ENCODE measurements around the gene OR7C2.
"Not testable (repeated sequence)": the region's sequence is repeated elsewhere in the genome, so short reads cannot be mapped to it uniquely, and the experiment has no call there.

Gene OR7C2

DNA sequence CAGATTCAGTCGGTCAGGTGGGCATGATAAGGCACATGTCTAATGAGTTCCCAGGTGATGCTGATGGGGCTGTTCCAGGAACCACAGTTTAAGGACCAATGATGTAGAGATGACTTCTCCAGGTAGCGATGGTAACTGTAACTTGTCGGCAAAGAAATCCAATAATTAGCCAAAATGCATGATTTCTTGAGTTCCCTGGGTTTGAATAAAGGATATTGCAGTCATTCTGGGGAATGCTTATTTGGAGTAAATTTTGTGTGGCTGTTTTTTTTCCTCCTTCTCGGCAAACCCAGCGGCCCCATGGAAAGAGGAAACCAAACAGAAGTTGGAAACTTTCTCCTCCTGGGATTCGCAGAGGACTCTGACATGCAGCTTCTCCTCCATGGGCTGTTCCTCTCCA, at the start of gene OR7C2:
OR7C2 (plus strand) TSS at position 301 of the 400 bp plus-strand sequence; CDS start at position 301, 0 bp downstream.
- DNase-seq (ENCODE audit: extremely low read depth in 1 of 2, low read depth in 1 of 2): no peak

DNA sequence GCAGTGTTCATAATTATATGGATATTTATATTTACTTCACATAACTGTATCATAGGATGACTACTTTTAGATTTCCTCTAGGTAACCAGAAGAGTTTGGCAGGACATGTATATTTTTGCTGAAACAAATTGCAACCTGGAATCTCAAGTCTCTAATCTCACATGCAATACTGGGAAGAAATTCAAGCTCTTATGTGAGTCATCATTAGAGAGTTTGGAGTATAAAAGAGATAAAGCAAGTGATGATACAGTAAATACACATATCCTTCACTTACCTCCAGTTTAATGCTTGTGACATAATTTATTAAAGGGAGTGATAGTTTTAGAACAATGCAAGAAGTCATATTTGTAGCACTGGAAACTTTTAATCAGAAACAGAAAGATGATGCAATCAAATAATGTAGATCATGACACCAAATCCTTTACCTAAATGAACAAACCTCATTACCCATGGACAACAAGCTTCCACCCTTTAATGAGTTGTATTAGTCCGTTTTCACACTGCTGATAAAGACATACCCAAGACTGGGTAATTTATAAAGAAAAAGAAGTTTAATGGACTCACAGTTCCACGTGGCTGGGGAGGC, 39.5 kb upstream of the OR7C2 start:
- DNase-seq (ENCODE audit: extremely low read depth in 1 of 2, low read depth in 1 of 2): no peak

DNA sequence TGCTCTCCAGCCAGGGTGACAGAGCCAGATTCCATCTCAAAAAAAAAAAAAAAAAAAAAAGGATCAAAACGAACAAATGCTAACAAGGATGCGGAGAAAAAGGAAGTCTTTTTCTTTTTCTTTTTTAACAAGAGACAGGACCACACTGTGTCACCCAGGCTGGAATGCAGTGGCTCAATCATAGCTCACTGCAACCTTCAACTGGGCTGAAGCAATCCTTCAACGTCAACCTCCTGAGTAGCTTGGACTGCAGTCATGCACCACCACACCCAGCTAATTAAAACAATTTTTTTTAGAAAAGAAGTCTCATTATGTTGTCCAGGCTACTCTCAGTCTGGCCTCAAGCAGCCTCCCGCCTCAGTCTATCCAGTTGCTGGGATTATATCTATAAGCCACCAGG, 34.6 kb upstream of the OR7C2 start:
- DNase-seq (ENCODE audit: extremely low read depth in 1 of 2, low read depth in 1 of 2): no peak

DNA sequence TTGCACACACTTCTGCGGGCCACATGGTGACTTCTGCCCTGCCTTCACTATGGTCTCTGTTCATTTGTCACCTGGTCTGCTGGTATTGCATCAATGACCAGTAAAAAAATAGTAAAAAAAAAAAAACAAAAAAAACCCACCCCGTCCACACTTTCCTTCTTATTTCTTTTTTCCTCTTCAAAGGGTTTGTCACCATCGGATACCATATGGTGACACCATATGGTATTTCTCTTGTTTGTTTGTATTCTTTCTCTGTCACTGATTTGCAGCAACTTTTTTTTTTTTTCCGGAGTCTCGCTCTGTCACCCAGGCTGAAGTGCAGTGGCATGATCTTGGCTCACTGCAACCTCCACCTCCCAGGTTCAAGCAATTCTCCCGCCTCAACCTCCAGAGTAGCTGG, 26.2 kb upstream of the OR7C2 start:
- no peak for DNase-seq (ENCODE audit: extremely low read depth in 1 of 2, low read depth in 1 of 2)

DNA sequence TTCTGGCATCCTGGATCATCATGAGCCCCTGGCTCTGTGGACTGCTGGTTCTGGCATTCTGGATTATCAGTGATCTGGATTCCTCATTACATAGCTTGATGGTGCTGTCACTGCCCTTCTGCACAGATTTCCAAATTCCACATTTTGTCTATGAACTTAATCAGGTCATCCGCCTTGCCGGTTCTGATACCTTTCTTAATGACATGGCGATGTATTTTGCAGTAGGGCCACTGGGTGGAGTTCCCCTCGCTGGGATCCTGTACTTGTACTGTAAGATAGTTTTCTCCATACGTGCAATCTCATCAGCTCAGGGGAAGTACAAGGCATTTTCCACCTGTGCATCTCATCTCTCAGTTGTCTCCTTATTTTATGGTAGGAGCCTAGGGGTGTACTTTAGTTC, 24.4 kb upstream of the OR7C2 start:
- DNase-seq (ENCODE audit: extremely low read depth in 1 of 2, low read depth in 1 of 2): no peak

DNA sequence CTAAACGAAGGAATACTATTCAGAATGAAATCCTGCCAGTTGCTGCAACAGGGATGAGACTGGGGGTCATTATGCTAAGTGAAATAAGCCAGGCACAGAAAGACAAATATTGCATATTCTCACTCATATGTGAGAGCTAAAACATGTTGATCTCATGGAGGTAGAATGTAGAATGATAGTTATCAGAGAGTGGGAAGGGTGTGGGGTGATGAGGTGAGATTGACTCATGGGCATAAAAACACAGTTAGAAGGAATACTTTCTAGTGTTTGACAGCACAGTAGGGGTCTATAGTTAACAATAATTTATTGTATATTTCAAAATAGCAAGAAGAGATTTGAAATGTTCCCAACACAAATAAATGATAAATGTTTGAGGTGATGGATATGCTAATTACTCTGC, 7.8 kb upstream of the OR7C2 start:
- DNase-seq (ENCODE audit: extremely low read depth in 1 of 2, low read depth in 1 of 2): no peak

DNA sequence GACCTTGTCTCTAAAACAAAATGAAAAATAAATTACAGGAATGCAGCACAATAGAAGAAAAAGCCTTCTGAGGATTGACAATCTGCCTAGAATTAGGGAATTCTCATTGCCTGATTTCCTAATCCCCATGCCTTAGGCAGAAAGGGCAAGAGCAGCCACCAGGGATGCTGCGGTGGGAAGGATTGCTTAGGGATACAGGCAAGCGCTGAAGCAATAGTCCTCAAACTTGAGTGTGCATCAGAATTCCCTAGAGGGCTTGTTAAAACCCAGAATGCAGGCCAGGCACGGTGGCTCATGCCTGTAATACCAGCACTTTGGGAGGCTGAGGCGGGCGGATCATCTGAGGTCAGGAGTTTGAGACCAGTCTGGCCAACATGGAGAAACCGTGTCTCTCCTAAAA, 1.0 kb upstream of the OR7C2 start:
- no peak for DNase-seq (ENCODE audit: extremely low read depth in 1 of 2, low read depth in 1 of 2)

DNA sequence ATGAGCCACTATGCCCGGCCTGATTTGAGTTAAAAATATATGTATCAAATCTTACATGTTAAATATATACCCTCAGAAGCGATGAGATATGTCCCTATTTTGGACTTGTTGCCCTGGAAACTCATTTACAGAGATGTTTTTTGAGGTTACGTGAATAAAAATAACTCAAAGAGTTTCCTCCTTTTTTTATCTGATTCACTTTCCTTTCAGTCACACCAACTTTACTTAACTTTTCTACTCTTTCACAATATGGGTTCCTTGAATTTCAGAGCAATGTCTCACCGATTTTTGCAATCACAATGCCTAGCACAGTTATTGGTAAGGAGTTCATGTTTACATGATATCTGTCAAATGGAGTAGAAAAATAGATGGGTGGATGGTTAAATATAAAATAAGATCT, 2.3 kb downstream of the OR7C2 start:
- no peak for DNase-seq (ENCODE audit: extremely low read depth in 1 of 2, low read depth in 1 of 2)

DNA sequence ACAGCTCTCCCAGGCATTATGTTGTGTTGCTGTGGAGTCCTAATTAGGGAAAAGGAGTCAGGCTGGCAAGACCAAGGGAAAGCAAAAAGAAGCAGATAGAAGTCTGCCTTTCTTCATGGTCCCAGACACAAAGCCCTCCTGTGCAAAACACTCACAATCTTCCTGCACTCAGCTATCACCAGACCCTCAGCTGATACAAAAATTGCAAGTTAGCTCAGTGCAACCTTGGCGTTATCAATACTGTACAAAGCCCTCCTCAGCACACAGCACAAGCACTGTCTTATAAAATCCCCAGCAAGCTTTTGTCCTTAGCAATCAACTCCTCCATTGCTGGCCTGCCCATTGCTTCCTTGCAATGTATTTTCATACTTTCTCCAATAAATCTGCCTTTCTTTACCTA, 3.2 kb downstream of the OR7C2 start:
- no peak for DNase-seq (ENCODE audit: extremely low read depth in 1 of 2, low read depth in 1 of 2)

DNA sequence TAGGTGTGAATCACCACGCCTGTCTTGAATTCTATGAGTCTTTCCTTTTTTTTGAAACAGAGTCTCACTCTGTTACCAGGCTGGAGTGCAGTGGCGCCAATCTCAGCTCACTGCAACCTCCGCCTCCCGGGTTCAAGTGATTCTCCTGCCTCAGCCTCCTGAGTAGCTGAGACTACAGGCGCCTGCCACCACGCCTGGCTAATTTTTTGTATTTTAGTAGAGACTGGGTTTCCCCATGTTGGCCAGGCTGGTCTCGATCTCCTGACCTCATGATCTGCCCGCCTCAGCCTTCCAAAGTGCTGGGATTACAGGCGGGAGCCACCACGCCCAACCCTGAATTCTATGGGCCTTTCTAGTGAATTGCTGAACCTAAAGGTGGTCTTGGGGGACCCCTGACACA, 8.1 kb downstream of the OR7C2 start:
- DNase-seq (ENCODE audit: extremely low read depth in 1 of 2, low read depth in 1 of 2): not testable (repeated sequence)

DNA sequence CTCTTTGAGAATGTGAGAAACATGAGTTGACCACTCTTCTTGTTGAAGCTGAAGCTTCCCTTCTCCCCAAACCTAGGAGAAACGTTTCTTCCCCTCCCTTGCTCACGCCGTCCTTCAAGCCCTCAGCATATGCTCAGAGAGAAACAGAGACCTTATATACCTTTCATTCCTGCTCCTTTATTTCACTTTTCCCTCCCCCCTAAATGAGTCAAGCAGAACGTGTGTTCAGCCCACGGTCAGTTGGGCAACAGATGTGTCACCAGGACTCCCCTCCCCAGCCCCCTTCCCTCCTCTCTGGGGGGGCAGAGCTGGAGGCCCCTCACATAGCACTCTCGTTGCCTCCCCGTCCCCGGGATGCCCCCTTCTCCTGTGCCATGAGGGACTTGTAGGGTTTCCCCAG, 8.6 kb downstream of the OR7C2 start:
- no peak for DNase-seq (ENCODE audit: extremely low read depth in 1 of 2, low read depth in 1 of 2)

DNA sequence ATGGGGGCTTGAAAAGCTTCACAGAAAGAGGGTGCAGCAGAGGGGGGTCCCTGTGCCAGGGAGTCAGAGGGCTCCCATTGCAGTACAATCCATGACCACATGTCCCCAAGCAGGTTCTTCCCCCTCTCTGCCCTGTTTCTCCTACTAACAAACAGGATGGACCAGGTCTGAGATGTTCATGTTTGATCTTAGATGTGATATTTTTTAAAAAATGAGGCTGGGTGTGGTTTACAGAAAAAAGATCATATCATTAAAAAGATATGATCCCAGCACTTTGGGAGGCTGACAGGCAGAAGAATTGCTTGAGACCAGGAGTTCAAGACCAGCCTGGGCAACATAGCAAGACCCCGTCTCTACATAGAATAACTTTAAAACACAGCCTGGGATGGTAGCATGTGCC, 9.1 kb downstream of the OR7C2 start:
- no peak for DNase-seq (ENCODE audit: extremely low read depth in 1 of 2, low read depth in 1 of 2)

DNA sequence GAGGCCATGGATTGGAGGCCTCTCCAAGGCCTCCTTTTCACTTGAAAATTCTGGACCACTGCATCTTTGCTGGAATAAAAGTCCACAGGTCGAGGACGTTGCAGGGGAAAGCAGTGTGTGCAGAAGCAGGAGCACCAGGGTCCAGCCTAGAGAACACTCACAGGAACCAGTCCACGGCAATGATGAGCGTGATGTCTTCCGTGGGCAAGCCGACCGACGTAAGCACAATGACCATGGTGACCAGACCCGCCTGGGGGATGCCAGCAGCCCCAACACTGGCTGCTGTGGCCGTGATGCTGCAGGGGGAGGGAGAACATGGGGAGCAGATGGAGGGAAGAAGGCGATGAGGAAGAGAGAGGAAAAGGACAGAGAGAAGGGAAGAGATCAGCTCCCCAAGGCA, 11.5 kb downstream of the OR7C2 start:
- DNase-seq (ENCODE audit: extremely low read depth in 1 of 2, low read depth in 1 of 2): no peak

DNA sequence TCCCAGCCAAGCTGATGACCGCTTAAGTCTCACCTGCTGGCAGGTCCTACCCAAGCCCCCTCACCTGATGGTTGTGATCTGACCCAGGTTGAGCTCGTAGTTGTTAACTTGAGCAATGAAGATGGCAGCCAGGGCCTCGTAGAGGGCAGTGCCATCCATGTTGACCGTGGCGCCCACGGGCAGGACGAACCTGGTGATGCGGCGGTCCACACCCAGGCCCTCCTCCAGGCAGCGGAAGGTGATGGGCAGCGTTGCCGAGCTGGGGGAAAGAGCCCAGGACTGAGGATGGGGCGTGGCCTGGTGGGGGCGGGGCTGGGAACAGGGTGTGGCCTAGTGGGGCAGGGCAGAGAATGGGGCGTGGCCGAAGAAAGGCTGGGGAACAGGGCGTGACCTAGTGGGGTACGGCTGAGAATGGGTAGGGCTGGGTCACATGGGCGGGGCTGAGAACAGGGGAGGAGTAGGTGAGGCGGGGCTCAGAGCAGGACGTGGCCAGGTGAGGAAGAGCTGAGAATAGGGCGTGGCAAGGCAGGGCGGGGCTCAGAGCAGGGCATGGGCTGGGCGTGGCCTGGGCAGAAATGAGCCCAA, 12.9 kb downstream of the OR7C2 start:
- no peak for DNase-seq (ENCODE audit: extremely low read depth in 1 of 2, low read depth in 1 of 2)

DNA sequence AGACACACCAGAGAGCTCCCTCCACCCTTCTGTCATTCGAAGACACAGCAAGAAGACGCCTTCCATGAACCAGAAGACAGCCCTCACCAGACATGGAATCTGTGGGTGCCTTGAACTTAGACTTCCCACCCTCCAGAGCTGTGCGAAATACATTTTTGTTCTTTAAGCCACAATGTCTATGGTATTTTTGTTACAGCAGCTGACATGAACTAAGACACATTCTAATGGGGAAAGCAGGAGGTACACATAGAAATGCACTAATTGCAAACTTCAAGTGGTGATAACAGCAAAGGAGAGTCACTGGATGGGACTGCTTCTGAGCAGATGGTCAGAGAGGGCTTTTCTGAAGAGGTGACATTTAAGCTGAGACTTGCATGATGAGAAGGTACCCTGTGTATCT, 16.2 kb downstream of the OR7C2 start:
- DNase-seq (ENCODE audit: extremely low read depth in 1 of 2, low read depth in 1 of 2): no peak

DNA sequence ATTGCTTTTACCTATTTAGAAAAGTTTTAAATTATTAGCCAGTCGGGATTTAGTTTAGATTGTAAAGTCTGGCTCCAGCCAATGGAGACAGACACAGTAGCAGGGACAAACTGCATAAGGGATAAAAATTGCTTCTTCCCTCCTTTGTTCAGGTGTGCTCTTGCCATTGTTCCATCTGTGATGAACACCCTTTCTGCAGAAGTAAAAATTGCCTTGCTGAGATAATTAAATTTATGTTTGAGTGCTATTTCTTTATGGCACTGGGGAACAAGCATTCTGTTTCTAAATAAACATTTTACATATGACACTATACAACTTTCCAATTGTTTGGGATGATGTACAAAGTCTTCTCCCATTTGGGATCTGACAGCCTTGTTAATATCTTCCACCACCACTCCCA, 18.0 kb downstream of the OR7C2 start:
- DNase-seq (ENCODE audit: extremely low read depth in 1 of 2, low read depth in 1 of 2): no peak

DNA sequence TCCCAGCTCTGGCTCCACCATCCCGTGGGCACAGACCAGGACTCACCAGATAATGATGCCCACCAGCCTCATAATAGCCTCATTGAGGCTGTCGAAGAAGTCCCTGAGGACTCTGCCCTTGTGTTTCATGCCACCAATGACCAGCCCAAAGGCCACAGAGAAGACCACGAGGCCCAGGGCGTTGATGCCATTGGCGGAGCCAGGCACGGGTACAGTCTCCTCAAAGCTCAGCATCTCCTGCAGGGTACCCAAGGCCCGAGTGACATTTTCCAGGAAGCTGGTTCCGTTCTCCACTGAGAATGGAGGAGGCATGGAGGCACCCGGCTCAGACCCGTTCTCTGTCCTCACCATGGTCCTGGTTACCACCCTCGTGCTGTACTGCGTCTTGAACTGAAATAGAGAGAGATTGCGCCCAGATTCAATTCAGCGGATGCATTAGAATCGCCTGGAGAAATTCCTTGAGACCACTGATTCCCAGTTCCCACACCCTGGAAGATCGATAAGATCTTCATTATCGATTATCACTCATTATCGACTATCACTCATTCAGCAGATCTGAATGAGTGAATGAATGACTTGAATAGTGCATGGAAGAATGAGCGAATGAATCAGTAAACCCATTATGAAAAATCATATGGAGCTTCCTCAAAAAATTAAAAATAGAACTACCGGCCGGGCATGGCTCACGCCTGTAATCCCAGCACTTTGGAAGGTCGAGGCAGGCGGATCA, 20.8 kb downstream of the OR7C2 start:
- DNase-seq (ENCODE audit: extremely low read depth in 1 of 2, low read depth in 1 of 2): no peak

DNA sequence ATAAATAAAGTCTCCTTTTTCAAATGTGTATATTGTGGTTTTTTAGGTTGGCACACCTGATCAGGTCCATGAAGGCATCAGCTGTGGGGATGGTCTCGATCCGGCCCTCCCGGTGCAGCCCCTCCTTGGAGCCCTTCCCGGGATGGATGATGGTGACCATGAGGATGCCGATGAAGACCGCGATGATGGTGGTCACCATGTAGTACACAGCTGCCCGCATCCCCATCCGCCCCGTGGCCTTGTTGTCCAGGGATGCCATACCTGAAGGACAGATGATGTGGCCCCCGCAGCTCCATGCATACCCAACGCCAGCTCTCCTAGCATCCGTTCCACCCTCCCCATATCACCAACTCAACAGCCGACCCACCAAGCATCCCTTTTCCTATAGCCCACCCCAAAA, 27.0 kb downstream of the OR7C2 start:
- DNase-seq (ENCODE audit: extremely low read depth in 1 of 2, low read depth in 1 of 2): no peak

DNA sequence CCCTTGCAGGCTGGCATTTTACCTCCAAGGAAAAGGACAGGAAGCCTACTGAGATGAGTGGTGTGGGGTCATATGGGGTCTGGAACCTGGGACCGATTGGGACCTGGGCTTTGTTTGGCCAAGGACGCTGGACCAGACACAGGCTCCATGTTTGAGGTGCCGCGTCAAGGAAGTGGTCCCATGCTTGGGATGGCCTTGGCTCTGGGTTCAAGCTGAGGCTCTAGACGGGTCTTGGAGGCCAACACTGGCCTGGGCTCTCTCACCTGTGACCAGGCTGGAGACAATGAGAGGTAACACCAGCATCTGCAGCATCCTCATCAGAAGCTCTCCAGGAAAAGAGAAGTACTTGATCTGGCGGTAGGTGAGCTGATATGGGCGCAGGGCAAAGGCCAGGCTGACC, 30.2 kb downstream of the OR7C2 start:
- DNase-seq (ENCODE audit: extremely low read depth in 1 of 2, low read depth in 1 of 2): no peak

DNA sequence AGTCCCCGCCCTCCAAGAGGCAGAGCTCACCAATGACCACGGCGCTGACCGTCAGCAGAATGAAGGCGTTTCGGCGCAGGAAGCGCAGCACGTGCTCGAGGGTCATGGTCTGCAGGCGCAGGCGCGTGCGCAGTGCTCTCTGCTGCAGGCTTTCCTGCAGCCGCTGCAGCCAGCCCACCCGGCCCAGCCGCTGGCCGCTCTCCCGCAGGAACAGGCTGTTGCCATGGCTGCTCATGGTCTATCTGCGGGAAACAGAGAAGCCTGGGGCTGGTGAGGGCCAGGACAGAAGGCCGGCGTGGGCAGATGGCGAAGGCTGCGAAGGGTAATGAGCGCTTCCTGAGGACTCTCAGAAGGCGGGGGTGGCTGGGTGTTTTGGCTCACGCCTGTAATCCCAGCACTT, 31.4 kb downstream of the OR7C2 start:
- no peak for DNase-seq (ENCODE audit: extremely low read depth in 1 of 2, low read depth in 1 of 2)

DNA sequence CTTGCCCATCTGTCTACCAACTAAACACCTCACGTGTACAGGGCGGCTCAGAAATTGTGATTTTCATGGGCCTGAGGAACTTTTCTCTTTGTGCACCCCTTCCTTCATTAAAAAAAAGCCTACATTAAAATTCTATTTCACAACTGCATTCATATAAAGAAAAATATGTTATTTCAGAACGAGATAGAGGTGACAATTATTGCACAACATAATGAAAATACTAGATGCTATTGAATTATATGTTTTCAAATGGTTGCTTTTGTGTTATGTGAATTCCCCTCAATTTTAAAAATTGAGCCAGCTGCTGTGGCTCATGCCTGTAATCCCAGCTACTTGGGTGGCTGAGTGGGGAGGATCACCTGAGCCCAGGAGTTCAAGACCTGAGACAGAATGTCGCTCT, 33.2 kb downstream of the OR7C2 start:
- no peak for DNase-seq (ENCODE audit: extremely low read depth in 1 of 2, low read depth in 1 of 2)

DNA sequence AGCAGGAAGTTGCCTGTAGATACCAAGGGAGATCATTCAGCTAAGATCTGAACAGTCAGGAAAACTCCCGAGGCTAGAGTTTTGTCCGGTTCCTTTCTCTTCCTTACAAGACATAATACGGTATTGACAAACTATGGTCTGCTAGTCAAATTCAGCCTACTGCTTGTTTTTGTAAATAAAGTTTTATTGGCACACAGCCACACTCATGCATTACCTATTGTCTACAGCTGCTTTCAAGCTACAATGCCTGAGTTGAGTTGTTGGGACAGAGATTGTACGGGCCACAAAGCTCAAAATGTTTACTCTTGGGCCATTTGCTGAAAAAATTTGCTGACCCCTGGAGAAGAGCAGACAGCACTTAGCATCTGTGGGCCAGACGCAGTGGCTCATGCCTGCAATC, 35.8 kb downstream of the OR7C2 start:
- no peak for DNase-seq (ENCODE audit: extremely low read depth in 1 of 2, low read depth in 1 of 2)
